Subcutaneous adipose tissue (tissue), 4 donors: ENCODE data around the gene MVD. TPM values are rescaled to one million over a fixed set of nuclear protein-coding genes. Genes with fewer than 3 reads are reported as not detected.

ENCODE experiments used
- CTCF ChIP-seq: fragments of 450-650 bp; IDR thresholded peaks from one replicate; pipeline ENCODE4 v1.5.1; 2016; ENCODE audit warnings: low read depth, mild to moderate bottlenecking, control low read depth, antibody characterized with exemption, moderate library complexity
- total RNA-seq, 4 donors: library from RNA; depleted of rRNA; stranded (reverse); fragments of >200 nt; gene quantifications; one replicate each; pipeline ENCODE4 v1.1.0, GENCODE V29; 2016

The MVD gene
- total RNA-seq, 4 donors from 2014 or later: 10.1 to 23.4 (median 16.9) TPM

DNA sequence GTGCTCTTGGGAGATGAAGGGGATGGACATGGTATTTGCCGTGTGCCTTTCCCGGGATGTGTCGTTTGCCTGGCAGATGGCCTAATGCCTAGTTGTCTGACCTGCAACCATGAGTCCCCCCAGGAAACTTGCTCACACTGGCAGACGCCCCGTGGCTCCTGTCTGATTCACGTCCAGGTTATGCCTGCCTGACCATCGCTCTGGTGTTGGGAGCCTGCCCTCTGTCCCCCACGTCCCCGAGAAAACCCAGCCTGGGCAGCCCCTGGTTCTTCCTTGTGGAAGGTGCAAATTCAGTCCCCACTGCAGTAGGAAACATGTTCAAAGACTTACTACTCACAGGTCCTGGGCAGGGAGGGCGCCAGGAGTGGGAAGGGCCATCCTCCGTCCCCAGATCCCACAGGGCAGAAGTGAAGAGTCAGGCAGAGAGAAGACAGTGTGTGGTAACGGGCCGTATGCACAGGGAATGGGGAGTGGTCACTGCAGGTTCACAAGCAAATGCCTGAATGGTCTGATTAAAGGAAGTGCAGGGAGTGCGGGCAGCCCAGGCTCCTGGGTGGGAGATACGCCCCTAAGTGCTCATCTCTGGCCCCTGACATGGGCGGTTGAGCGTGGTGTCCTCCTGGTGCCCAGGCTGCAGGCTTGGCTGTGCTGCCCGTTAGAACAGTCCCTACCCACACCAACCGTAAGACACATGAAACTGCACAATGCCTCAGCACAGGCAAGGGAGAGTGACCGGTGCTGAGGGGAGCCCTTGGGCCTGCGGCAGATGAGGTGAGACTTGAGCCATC is 27.6 kb upstream of the MVD start:
- no peak for TF ChIP-seq CTCF

DNA sequence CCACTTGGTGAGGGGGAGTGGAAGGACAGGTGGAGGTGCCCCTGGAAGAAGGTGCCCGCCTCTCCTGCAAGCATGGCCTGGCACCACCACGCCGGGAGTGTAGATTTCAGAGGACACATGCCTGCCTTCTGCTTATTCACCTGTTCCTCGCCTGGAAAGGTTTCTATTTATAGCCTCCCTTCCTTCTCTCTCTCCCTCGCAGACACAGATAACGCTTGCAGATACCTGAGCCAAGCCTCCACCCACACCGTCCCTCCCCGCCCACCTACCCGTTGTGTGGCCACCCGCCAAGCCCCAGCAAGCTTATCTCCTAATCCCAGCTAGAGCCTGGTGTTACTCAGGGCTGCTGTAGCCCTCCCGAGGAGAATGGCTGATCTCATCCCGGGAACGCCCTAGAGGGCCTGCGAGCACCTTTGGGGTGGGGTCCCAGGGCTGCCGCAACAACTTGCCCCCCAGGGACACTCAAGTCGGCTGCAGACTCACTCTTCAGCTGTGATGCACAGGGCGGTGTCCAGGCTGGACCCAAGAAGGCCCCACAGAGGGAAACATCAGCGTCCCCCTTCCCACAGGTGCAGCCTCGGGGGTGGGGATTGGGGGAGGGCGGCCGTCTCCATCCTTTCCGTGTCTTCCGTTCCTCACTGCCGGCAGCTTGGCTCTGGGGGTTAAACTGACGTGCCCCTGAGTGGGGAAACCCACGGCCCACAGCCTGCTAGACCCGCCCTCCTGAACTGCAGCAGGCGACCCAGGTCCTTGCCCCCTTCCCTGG is 25.3 kb upstream of the MVD start:
- no peak for TF ChIP-seq CTCF

DNA sequence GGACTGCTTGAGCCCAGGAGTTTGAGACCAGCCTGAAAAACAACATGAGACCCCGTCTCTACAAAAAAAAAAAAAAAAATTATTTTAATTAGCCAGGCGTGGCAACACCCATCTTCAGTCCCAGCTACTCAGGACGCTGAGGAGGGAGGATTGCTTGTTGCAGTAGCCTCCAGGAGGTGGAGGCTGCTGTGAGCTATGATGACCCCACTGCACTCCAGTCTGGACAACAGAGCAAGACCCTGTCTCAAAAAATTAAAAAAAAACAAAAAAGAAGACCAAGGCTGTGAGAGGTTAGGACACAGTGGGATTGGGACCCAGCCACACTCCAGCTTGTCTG is 24.8 kb upstream of the MVD start:
- TF ChIP-seq CTCF: no peak

DNA sequence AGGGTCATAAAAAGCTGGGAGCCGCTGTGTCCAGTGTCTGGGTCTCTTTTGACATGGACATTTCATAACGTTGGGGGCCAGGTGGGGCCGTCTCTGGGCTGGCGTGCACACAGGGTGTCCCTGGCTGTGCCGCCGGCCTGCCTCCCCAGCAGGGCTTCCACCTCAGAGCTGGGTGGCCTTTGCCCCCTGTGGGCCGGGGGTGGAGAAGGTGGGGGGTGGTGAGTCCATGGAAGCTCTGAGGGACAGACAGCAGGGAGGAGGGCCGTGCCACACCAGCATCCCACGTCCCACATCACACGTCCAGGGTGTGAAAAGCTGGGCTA is 24.3 kb upstream of the MVD start:
- TF ChIP-seq CTCF: no peak

DNA sequence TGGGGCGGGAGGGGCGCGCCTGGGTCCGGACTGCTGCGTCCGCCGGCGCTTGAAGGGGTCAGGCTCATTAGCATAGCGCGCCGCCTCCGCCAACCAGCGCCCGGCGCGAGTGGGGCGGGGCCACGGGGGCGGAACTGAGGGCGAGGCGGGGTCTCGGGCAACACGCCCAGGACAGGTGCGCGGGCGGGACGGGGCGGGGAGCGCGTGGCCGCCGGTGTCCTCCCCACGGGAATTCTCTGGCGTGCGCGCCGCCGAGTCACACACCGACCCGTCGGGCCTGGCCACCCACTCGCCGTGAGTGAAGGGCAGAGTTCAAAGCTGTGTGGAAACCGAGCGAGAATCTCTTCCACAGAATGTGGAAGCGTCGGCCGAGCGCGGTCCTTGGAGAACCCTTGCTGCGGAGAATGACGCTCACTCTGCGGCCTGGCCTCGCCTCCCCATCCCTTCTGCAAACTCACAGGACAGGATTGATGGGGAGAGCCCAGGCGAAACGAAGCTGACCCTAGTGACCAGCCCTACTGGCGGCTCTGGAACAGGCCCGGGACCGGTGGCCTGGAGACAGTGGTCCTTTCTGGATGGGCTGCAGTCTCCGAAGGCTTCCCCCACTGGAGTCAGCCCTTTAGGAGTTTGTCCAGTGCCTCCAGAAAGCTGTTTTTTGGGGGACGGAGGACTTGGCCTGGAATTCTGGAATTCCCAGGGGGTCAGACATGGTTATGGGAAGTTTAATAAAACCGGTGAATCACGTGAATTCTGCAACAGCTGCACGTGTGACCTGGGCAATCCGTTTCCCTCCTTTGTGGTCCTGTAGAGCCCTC is 23.8 kb upstream of the MVD start, which contains the start of gene SNAI3:
Gene SNAI3, minus strand, starts transcription at position 69 of the 815 bp plus-strand sequence. CDS start 101 bp downstream, outside the sequence.
- TF ChIP-seq CTCF: no peak

DNA sequence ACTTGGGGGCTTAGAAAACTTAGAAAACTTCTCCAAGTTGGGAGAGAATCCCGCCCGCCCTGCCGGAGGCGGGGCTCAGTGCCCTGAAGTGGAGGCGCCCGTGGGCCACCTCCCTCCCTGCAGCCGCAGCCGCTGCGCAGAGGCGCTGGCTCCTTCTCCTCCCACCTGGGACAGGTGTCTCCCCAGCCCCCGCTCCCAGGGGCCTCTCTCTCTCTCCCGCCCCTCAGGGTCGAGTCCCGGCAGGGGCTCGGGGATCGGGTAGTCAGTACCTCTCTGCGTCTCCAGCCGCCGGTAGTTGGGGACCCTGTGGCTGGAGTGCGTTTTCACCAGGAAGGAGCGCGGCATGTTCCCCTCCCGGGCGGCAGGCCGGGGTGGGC is 23.2 kb upstream of the MVD start:
- TF ChIP-seq CTCF: no peak
